ENCODE results near the gene GYS2.

- TF ChIP-seq, protein P1, sequence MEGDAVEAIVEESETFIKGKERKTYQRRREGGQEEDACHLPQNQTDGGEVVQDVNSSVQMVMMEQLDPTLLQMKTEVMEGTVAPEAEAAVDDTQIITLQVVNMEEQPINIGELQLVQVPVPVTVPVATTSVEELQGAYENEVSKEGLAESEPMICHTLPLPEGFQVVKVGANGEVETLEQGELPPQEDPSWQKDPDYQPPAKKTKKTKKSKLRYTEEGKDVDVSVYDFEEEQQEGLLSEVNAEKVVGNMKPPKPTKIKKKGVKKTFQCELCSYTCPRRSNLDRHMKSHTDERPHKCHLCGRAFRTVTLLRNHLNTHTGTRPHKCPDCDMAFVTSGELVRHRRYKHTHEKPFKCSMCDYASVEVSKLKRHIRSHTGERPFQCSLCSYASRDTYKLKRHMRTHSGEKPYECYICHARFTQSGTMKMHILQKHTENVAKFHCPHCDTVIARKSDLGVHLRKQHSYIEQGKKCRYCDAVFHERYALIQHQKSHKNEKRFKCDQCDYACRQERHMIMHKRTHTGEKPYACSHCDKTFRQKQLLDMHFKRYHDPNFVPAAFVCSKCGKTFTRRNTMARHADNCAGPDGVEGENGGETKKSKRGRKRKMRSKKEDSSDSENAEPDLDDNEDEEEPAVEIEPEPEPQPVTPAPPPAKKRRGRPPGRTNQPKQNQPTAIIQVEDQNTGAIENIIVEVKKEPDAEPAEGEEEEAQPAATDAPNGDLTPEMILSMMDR (IDR thresholded peaks at IDR 0.05) = no peak
- no peak for TF ChIP-seq POLR2A (IDR thresholded peaks at IDR 0.05)
Observed at GRCh38 chr12:21571046-21571445, 33.6 kb downstream of the GYS2 start.
